ENCODE results near the gene PTTG1IP. TPM values are rescaled to one million over a fixed set of nuclear protein-coding genes. Genes with fewer than 3 reads are reported as not detected.

The PTTG1IP gene
- polyA plus RNA-seq, 6 donors from 2014 or later: 28.1 to 43.5 (median 36.1) TPM

- Mint-ChIP-seq H3K27ac (no peak overlapping the region), H3K27me3 (no peaks in the 10 kb centered on the region), H3K36me3 (peaks cover 10 to 11% of the 10 kb centered on the region in 2 donors), H3K4me3 (no peak overlapping the region), H3K4me1 (peaks cover 15 to 29% (median 16%) of the 10 kb centered on the region in 3 donors), H3K9me3 (no peaks in the 10 kb centered on the region)
- DNase-seq (no peak), ATAC-seq (ENCODE audit: low read depth in 2 of 2) (peak in 1 of 2 donors; percentile 16)
Measured at GRCh38 chr21:44897326-44898010, 24.0 kb upstream of the PTTG1IP start.

DNA sequence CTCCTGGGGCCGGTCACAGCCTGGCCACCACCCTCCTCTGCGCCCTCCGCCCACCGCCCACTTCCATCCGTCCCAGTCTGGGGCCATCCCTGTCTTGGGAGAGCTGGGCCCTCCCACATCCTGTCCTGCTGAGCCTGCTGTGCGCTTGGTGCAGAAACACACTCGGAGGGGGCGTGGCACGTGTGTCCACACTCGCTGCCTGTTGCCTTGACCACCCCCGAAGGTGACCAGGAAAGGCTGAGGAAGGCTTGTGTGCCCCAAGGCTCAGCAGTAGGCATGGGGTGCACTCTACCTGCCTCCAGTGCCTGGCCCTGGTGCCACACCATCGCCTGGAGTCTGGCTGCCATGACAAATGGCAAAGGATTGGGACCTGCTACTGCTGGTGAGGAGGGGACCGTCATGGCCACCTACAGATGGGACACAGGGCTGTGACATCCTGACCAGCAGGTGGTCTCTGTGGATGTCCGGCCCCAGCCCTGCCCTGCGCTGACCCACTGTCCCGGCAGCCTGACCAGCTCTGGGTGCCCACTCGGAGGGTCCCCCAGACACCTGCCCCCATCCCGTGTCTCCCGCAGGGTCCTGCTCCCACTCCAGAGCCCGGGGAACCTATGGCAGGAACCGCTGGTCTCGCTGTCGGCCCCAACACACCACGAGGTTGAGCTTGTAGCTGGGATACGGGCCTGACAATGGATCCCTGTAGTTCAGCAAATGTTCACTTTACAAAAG is 23.2 kb upstream of the PTTG1IP start:
- DNase-seq (no peak), ATAC-seq (ENCODE audit: low read depth in 2 of 2) (no peak)
- Mint-ChIP-seq H3K4me1 (peaks cover 15 to 29% (median 19%) of the 10 kb centered on the region in 3 donors), H3K4me3 (no peak overlapping the region), H3K27me3 (no peaks in the 10 kb centered on the region), H3K9me3 (no peaks in the 10 kb centered on the region), H3K27ac (no peak overlapping the region), H3K36me3 (peaks cover 3 to 4% of the 10 kb centered on the region in 2 donors)

- peaks cover 16 to 29% (median 19%) of the 10 kb centered on the region in 3 donors for H3K4me1 Mint-ChIP-seq
- ATAC-seq (ENCODE audit: low read depth in 2 of 2) (no peak), DNase-seq (no peak)
- H3K27ac Mint-ChIP-seq: peak overlapping the region in 1 of 6 donors; percentile 11
- H3K36me3 Mint-ChIP-seq: no peaks in the 10 kb centered on the region
- no peaks in the 10 kb centered on the region for H3K27me3 Mint-ChIP-seq
- H3K4me3 Mint-ChIP-seq: no peak overlapping the region
- no peaks in the 10 kb centered on the region for H3K9me3 Mint-ChIP-seq
Measured at GRCh38 chr21:44895859-44896258, 22.4 kb upstream of the PTTG1IP start.

DNA sequence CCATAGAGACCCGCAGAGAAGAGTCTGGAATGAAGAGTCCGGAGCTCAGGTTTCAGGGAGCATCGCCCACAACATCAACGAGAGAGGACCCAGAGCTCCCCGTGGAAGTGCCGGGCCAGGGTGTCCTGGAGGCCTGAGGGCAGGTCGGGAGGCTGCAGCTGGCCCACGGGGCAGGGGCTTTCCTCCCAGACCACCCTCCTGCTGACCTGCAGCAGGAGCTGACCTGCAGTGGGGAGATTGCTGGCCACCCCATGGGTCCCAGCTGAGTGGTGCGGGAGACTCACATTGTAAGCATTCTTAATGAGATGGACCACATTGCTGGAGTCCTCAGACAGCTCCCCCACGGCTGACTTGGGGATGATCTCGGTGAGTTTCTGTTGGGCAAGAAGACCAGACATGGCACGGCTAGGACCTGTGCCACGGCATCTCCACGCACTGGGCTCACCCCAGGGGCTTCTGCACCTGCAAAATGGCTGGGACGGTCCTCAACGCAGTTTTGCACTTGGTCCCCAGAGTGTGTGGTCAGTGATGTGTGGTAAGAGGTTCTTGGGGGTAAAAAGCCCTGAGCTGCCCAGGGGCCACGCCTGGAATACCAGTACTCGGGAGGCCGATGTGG is 21.3 kb upstream of the PTTG1IP start:
- no peaks in the 10 kb centered on the region for H3K27me3 Mint-ChIP-seq
- H3K27ac Mint-ChIP-seq: peak overlapping the region in 1 of 6 donors; percentile 69
- ATAC-seq (ENCODE audit: low read depth in 2 of 2) (no peak), DNase-seq (no peak)
- no peak overlapping the region for H3K4me3 Mint-ChIP-seq
- no peaks in the 10 kb centered on the region for H3K9me3 Mint-ChIP-seq
- no peaks in the 10 kb centered on the region for H3K36me3 Mint-ChIP-seq
- H3K4me1 Mint-ChIP-seq: peaks cover 13 to 32% (median 19%) of the 10 kb centered on the region in 3 donors

DNA sequence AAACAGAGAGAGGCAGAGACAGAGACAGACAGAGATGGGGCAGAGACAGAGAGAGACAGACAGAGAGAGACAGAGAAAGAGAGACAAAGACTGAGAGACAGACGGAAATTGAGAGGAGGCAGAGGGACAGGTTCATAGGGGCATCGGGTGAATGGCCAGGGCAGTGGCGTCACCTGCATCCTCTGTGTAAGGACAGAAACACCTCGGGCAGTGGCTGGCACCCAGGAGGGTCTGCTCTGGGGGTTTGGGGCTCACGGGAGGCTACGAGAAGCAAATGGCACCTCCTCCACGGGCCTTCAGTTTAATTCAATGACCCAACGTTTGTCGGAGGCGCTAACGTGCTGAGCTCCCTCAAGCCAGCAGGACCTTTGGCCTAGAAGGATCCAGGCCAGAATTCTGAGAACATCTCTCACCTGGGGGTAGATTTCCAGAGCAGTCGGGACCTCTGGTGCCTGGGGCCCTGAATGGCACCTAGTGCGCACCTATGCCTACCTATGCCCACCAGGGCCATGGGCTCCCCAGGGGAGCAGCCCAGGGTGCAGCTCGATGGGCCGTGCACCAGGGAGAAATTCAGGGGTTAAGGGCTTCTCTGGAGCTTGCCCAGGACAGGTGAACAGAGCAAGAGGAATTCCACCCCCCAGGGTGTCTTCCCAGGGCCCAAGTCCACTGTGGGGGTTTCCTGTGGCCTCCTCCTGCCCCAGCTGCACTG is 20.6 kb upstream of the PTTG1IP start:
- no peaks in the 10 kb centered on the region for H3K27me3 Mint-ChIP-seq
- H3K4me3 Mint-ChIP-seq: peak overlapping the region in 1 of 8 donors; percentile 65
- DNase-seq (no peak), ATAC-seq (ENCODE audit: low read depth in 2 of 2) (no peak)
- no peaks in the 10 kb centered on the region for H3K9me3 Mint-ChIP-seq
- peaks cover 13 to 32% (median 19%) of the 10 kb centered on the region in 3 donors for H3K4me1 Mint-ChIP-seq
- no peaks in the 10 kb centered on the region for H3K36me3 Mint-ChIP-seq
- peak overlapping the region in 3 of 6 donors; percentile 14 to 69 (median 26) for H3K27ac Mint-ChIP-seq

GRCh38 chr21:44893278-44893556 is 19.7 kb upstream of the PTTG1IP start:
- H3K36me3 Mint-ChIP-seq: no peaks in the 10 kb centered on the region
- ATAC-seq (ENCODE audit: low read depth in 2 of 2): no peak
- peaks cover 13 to 32% (median 19%) of the 10 kb centered on the region in 3 donors for H3K4me1 Mint-ChIP-seq
- H3K9me3 Mint-ChIP-seq: no peaks in the 10 kb centered on the region
- H3K4me3 Mint-ChIP-seq: no peak overlapping the region
- no peaks in the 10 kb centered on the region for H3K27me3 Mint-ChIP-seq
- no peak for DNase-seq
- peak overlapping the region in 1 of 6 donors; percentile 39 for H3K27ac Mint-ChIP-seq

DNA sequence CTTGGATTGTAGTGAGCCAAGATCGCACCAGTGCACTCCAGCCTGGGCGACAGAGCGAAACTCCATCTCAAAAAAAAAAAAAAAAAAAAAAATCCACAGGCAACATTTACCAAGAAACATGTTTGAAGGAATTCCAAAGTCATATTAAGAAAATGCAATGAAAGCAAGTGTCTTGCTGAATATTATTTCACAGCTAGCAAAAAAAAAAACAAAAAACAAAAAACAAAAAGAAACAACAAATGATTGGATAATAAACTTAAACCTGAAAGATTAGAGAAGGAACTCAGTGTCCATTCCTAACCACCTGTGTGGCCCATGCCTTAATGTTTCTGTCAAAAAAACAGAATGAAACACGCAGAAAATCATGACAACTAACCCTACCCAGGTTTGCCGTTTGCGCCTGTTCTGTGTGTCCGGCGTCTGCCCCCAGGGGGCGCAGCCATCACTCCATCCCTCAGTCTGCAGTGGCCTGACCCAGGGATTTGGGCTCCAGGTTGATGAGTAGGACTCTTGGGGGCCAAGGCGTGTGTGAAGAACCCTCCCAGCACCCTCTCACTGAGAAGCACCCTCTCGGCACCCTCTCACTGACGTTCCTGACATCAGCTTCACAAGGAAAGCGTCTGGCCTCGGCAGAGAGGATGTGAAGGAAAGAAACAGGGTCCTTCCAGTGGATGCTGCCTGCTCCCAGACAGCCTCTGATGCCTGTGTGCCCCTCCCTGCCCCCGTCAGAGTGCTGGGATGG is 19.2 kb upstream of the PTTG1IP start:
- Mint-ChIP-seq H3K36me3 (no peaks in the 10 kb centered on the region), H3K4me3 (no peak overlapping the region), H3K9me3 (no peaks in the 10 kb centered on the region), H3K4me1 (peaks cover 13 to 32% (median 19%) of the 10 kb centered on the region in 3 donors), H3K27me3 (no peaks in the 10 kb centered on the region), H3K27ac (peak overlapping the region in 4 of 6 donors; percentile 54 to 81 (median 70))
- DNase-seq (peak; percentile 72), ATAC-seq (ENCODE audit: low read depth in 2 of 2) (peak; percentile 88 to 90)

- no peak for DNase-seq
Measured at GRCh38 chr21:44892095-44892494, 18.6 kb upstream of the PTTG1IP start.

GRCh38 chr21:44891631-44892031 is 18.1 kb upstream of the PTTG1IP start:
- H3K4me3 Mint-ChIP-seq: no peak overlapping the region
- no peak overlapping the region for H3K27ac Mint-ChIP-seq
- peaks cover 16 to 32% (median 21%) of the 10 kb centered on the region in 3 donors for H3K4me1 Mint-ChIP-seq
- no peak for ATAC-seq (ENCODE audit: low read depth in 2 of 2)
- no peaks in the 10 kb centered on the region for H3K27me3 Mint-ChIP-seq
- no peaks in the 10 kb centered on the region for H3K9me3 Mint-ChIP-seq
- no peak for DNase-seq
- no peaks in the 10 kb centered on the region for H3K36me3 Mint-ChIP-seq

More at GRCh38 chr21:44892095-44892494, 18.6 kb upstream of the PTTG1IP start:
- Mint-ChIP-seq H3K9me3 (no peaks in the 10 kb centered on the region), H3K36me3 (no peaks in the 10 kb centered on the region), H3K27me3 (no peaks in the 10 kb centered on the region), H3K4me1 (peaks cover 16 to 32% (median 19%) of the 10 kb centered on the region in 3 donors), H3K4me3 (no peak overlapping the region), H3K27ac (peak overlapping the region in 2 of 6 donors; percentile 65 to 75)
- ATAC-seq (ENCODE audit: low read depth in 2 of 2): no peak

GRCh38 chr21:44890961-44891541 is 17.6 kb upstream of the PTTG1IP start:
- H3K27me3 Mint-ChIP-seq: no peaks in the 10 kb centered on the region
- H3K9me3 Mint-ChIP-seq: no peaks in the 10 kb centered on the region
- no peak overlapping the region for H3K4me3 Mint-ChIP-seq
- no peaks in the 10 kb centered on the region for H3K36me3 Mint-ChIP-seq
- DNase-seq: no peak
- H3K4me1 Mint-ChIP-seq: peaks cover 16 to 31% (median 24%) of the 10 kb centered on the region in 3 donors
- ATAC-seq (ENCODE audit: low read depth in 2 of 2): no peak
- peak overlapping the region in 1 of 6 donors; percentile 34 for H3K27ac Mint-ChIP-seq

DNA sequence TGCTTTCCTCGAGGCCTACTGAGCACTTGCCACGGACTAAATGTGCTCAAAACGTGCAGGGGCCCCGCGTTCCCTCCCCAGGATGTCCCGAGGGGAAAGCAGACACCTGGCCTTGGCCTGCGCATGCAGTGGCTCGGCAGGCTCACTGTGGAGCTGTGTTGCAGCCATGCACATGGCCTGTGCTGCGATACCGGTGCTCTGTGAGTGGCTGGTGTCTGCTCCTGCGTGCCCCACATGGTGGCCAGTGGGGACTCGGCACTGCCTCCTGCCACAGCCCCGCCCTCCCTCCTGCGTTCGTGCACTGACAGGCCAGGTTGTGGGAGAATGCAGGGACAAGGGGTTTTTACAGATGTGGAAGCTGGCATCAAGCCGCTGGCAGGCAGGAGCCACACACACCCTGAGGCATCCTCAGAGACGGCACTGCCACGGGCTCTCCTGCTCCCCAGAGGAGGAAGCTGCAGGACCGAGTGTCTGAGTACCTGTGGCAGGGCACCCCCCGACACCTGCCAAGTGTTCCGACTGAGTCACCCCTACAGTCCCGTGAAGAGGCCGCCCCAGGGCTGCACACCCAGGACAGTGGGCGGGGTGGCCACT is 16.9 kb upstream of the PTTG1IP start:
- no peaks in the 10 kb centered on the region for H3K36me3 Mint-ChIP-seq
- no peak for DNase-seq

DNA sequence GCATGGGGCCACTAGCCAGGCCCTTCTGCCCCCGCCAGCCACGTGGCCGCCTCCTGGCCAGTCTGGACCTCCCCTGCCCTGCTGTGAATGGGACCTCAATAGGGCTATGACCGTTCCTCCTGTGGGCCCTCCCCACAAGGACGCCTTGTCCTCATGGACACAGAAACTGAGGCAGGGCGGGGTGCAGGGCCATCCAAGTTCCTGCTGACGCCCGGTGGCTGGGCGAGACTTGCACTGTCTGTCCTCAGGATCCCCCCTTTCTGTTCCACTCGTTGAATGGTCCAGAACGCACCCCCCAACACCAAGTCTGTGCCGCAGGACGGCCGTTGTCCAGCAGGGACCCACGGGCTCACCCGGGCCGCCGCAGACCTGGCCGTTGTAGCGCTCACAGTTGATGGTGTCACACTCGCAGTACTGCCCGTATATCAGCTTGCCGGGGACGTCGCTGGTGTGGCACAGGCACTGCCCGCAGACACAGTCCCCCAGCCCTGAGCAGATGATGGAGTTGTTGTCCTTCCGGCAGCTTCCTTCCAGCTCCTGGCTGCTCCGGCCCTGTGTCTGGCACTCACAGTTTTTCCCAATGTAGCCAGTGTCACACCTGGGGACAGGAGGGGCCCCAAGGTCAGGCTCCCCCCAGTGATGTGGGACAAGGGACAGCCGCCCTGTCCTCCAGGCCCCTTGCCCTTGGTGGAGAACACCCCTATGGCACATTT is 16.3 kb upstream of the PTTG1IP start:
- no peak overlapping the region for H3K27ac Mint-ChIP-seq
- ATAC-seq (ENCODE audit: low read depth in 2 of 2) (no peak), DNase-seq (no peak)
- H3K36me3 Mint-ChIP-seq: no peaks in the 10 kb centered on the region
- no peaks in the 10 kb centered on the region for H3K27me3 Mint-ChIP-seq
- H3K4me1 Mint-ChIP-seq: peaks cover 16 to 22% (median 17%) of the 10 kb centered on the region in 3 donors
- H3K4me3 Mint-ChIP-seq: no peak overlapping the region
- H3K9me3 Mint-ChIP-seq: no peaks in the 10 kb centered on the region

More for the DNA sequence above, 16.9 kb upstream of the PTTG1IP start:
- Mint-ChIP-seq H3K4me3 (peak overlapping the region in 1 of 8 donors; percentile 54), H3K4me1 (peaks cover 16 to 26% (median 24%) of the 10 kb centered on the region in 3 donors), H3K9me3 (no peaks in the 10 kb centered on the region), H3K27me3 (no peaks in the 10 kb centered on the region), H3K27ac (no peak overlapping the region)
- ATAC-seq (ENCODE audit: low read depth in 2 of 2): no peak

Measured in naive B cell (primary cell).